GM19099 (cell line): ENCODE data around the gene EIF1B.
A peak's percentile ranks its signal among the peaks of the same experiment; 100 is the strongest.

Experiments
- POLR2A ChIP-seq: IDR thresholded peaks from 3 replicates; pipeline ENCODE4 v1.6.1; 2011; ENCODE audit warnings: low read depth; ENCODE audit not compliant: insufficient read length; ENCODE audit errors: extremely low read depth

Gene EIF1B

GRCh38 chr3:40309418-40309924 is at the start of gene EIF1B:
TSS of gene EIF1B (plus strand) at chr3:40309707. CDS start at chr3:40309942, 235 bp downstream.
- peak; percentile 92 for TF ChIP-seq POLR2A

- no peak for TF ChIP-seq POLR2A
These were observed 47.2 kb upstream of the EIF1B start for GRCh38 chr3:40262331-40262730.

GRCh38 chr3:40264451-40264850 is 45.1 kb upstream of the EIF1B start:
- no peak for TF ChIP-seq POLR2A

- no peak for TF ChIP-seq POLR2A
These were observed 44.3 kb upstream of the EIF1B start for GRCh38 chr3:40265181-40265580.

GRCh38 chr3:40267937-40268724 is 41.4 kb upstream of the EIF1B start:
- TF ChIP-seq POLR2A: no peak

- TF ChIP-seq POLR2A: no peak
These were observed 40.5 kb upstream of the EIF1B start for GRCh38 chr3:40268802-40269524.

GRCh38 chr3:40278791-40279190 is 30.7 kb upstream of the EIF1B start:
- no peak for TF ChIP-seq POLR2A

GRCh38 chr3:40281995-40282394 is 27.5 kb upstream of the EIF1B start:
- TF ChIP-seq POLR2A: no peak

- TF ChIP-seq POLR2A: no peak
These were observed 22.3 kb upstream of the EIF1B start for GRCh38 chr3:40287248-40287647.

- TF ChIP-seq POLR2A: no peak
These were observed 19.1 kb upstream of the EIF1B start for GRCh38 chr3:40290396-40290795.

- no peak for TF ChIP-seq POLR2A
These were observed 18.0 kb upstream of the EIF1B start for GRCh38 chr3:40291471-40291870.

GRCh38 chr3:40292637-40293349 is 16.7 kb upstream of the EIF1B start:
- TF ChIP-seq POLR2A: no peak

GRCh38 chr3:40294434-40294833 is 15.1 kb upstream of the EIF1B start:
- TF ChIP-seq POLR2A: no peak

GRCh38 chr3:40298075-40298474 is 11.4 kb upstream of the EIF1B start:
- no peak for TF ChIP-seq POLR2A

- TF ChIP-seq POLR2A: no peak
These were observed 10.3 kb upstream of the EIF1B start for GRCh38 chr3:40299130-40299720.
